Astrocyte of the hippocampus (primary cell): ENCODE measurements around the gene GDF15.
"Not testable (repeated sequence)": the region's sequence is repeated elsewhere in the genome, so short reads cannot be mapped to it uniquely, and the experiment has no call there.

Source experiments
- DNase-seq: peaks from one replicate; pipeline ENCODE4 v3.0.0; 2011; ENCODE audit warnings: low read depth, low spot score

The GDF15 gene

GRCh38 chr19:18363787-18364186 lies 22.2 kb upstream of the GDF15 start:
- DNase-seq, result no peak

DNA sequence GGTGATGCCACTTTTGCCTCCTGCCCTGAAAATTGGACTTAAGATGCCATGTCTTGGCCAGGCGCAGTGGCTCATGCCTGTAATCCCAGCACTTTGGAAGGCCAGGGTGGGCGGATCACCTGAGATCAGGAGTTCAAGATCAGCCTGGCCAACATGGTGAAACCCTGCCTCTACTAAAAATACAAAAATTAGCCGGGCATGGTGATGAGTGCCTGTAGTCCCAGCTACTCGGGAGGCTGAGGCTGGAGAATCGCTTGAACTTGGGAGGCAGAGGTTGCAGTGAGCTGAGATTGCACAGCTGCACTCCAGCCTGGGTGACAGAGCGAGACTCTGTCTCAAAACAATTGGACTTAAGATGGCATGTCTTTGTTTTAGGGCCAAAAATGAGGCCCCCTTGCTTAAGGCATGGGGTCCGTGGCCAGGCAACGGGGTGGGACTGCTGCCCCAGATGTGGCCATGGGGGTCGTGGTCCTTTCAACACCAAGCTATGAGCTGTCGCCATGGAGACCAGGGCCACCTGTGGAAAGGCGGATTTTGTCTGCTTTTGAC lies 21.6 kb upstream of the GDF15 start:
- DNase-seq, result not testable (repeated sequence)

DNA sequence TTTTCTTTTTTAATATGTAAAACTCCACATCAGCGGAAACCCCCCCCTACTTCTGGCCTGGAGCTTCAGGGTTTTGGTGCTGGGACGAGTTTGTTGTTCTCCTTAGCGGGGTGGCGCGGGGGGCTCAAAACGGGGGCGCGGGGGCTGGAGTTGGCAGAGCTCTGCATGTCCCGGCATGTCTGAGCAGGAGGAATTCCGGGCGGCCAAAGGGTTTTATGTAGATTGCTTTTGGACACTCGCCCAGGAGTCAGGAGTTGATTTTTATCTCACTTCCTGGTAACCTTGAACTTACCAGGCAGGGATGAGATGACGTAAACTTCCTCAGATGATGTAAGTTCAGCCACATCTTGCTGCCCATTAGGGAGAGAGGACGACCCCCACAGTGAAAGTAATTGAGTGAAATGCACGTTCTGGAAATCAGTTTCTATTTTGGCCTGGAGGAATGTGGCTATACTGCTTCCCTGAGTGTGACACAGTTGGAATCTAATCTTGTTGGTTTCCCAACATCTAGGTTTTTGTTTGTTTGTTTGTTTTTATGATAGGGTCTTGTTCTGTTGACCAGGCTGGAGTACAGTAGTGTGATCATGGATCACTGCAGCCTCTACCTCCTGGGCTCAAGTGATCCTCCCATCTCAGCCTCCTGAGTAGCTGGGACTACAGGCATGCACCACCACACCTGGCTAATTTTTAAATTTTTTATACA lies 21.0 kb upstream of the GDF15 start:
- DNase-seq, result peak; percentile 98

- DNase-seq, result no peak
Observed at GRCh38 chr19:18366021-18366435, 19.9 kb upstream of the GDF15 start.

- DNase-seq, result no peak
Observed at GRCh38 chr19:18368504-18369222, 17.3 kb upstream of the GDF15 start.

DNA sequence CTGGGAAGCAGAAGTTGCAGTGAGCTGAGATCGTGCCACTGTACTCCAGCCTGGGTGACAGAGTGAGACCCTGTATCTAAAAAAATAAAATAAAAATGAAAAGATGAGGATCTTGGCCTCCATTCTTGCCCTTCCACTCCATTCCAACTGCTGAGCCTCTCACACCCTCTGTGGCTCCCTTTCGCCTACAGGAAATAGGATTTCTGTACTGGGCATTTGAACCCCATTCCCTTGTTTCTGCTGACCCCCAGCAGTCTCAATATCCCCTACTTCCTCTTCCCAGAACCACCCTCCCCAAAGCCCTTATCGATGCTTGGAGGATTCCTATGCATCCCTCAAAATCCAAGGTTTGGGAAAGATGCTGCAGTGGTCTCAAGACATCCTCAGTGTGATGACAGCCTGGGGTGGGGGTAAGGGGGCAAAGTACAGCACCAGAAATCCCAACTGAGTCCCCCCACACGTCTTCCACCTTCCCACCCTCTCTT lies 12.5 kb upstream of the GDF15 start:
- DNase-seq, result no peak

GRCh38 chr19:18373892-18374629 lies 11.9 kb upstream of the GDF15 start:
- peak; percentile 97 for DNase-seq

DNA sequence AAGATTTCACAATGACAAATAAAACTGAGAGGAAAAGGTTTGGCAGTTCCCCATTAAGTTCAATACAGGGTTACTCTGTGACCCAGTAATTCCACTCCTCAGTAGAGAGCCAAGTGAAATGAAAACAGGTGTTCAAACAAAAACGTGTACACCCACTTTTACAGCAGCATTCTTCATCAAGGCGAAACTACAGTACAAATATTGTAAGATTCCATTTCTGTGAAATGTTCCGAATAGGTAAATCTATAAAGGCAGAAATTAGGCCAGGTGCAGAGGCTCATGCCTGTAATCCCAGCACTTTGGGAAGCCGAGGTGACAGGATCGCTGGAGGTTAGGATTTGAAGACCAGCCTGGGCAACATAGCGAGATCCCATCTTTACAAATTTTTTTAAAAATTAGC lies 8.9 kb upstream of the GDF15 start:
- no peak for DNase-seq

DNA sequence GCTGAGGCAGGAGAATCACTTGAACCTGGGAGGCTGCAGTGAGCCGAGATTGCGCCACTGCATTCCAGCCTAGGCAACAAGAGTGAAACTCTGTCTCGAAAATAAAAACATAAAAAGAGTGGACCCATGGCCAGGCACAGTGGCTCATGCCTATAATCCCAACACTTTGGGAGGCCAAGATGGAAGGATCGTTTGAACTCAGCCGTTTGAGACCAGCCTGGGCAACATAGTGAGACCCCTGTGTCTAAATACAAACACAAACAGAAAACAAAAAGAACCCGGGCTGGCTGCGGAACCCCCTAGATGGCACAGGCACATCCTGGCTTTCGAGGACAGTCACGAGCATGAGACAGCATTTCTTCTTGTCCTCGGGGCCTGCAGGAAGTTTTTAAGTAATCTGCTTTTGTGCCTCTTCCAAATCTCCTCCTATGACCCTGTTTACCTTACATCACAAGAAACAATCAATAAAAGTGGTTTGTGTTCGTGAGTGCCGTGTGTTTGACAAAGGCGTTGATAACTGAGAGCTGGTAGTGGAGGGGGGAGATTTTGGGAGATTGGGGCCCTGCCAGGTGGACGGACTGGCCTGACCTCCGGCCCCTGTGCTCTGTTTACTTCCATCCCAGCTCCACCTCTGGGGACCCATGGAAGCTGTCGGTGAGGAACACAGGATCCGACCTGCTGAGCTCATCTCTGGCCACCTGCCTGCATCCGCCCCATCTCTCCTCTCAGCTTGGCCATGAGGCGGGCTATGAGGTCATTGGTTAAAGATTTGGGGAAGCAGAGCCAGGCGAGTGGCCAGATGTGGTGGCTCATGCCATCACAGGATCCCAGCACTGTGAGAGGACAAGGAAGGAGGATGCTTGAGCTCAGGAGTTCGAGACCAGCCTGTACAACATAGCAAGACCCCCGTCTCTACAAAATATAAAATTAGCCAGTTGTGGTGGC lies 5.9 kb upstream of the GDF15 start:
- DNase-seq, result peak; percentile 86

DNA sequence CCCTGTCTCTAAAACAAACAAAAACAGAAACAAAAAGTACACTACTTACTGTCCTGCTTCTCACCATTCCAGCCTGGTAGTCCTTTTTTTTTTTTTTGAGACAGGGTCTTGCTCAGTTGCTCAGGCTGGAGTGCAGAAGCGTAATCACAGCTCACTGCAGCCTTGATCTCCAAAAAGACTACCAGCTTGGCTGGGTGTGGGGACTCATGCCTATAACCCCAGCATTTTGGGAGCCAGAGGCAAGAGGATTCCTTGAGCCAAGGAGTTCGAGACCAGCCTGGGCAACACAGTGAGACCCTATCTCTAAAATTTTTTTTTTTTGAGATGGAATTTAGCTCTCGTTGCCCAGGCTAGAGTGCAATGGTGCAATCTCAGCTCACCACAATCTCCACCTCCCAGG lies 5.1 kb upstream of the GDF15 start:
- no peak for DNase-seq

DNA sequence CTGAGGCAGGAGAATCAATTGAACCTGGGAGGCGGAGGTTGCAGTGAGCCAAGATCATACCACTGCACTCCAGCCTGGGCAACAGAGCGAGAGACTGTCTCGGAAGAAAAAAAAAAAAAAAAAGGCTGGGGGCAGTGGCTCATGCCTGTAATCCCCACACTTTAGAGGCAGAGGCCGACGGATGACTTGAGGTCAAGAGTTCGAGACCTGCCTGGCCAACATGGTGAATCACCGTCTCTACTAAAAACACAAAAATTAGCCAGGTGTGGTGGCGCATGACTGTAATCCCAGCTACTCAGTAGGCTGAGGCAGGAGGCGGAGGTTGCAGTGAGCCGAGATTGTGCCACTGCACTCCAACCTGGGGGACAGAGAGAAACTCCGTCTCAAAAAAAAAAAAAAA lies 2.3 kb upstream of the GDF15 start:
- not testable (repeated sequence) for DNase-seq

DNA sequence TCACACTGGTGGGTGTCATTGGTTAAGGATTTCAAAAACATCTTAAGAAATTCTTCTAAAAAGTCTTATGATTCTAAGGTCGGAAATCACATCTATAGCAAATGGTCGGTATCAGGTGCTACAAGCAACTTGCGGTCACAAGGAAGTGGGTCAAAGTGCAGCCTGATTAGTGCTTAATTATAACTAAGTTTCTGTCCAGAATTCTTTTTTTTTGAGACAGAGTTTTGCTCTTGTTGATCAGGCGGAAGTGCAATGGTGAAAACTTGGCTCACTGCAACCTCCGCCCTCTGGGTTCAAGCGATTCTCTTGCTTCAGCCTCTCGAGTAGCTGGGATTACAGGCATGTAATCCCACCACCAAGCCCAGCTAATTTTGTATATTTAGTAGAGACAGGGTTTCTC lies 1.2 kb upstream of the GDF15 start:
- no peak for DNase-seq

DNA sequence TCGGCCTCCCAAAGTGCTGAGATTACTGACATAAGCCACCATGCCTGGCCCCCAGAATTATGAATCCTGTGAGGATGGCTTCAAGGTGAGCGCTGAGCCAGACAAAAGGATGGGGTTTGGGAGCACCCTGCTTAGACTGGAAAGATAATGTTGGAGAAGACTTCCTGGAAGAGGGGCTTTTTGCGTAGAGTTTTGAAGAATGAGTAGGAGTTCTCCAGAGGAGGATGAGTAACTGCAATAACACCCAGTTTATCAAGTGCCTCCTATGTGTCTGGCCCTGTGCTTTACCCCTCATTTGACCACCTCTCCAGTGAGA lies 641 bp upstream of the GDF15 start:
- no peak for DNase-seq

DNA sequence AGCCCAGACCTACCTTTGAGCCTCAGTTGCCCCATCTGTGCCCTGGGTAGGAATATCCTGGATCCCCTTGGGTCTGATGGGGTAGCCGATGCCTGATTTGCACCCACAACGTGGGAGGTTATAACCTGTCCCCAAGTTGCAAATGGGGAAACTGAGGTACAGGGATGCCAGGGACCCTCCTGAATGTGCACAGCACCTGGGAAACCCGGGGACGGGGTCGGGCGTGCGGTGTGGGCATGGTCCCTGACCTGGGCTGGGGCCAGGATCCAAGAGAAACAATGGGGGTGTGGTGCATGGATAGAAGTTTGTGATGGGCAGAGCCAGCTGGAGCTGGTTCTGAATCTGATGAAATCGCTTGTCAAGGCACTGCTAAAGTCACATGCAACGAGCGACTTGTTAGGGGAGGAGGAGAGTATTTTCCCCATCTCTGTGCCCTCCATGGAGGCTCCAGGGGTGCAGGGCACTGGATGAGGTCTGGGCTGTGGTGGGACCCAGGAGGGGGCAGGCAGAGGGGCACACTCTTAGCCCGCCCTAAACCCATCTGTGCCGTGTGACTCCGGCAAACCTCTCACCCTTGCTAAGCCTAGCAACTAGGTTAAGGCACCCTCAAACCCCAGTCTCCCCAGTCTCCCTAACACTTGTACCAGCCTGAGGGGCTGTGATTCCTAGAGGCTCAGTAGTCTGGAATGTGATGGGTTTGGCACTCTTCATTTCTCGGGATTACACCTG lies 749 bp downstream of the GDF15 start:
- no peak for DNase-seq

DNA sequence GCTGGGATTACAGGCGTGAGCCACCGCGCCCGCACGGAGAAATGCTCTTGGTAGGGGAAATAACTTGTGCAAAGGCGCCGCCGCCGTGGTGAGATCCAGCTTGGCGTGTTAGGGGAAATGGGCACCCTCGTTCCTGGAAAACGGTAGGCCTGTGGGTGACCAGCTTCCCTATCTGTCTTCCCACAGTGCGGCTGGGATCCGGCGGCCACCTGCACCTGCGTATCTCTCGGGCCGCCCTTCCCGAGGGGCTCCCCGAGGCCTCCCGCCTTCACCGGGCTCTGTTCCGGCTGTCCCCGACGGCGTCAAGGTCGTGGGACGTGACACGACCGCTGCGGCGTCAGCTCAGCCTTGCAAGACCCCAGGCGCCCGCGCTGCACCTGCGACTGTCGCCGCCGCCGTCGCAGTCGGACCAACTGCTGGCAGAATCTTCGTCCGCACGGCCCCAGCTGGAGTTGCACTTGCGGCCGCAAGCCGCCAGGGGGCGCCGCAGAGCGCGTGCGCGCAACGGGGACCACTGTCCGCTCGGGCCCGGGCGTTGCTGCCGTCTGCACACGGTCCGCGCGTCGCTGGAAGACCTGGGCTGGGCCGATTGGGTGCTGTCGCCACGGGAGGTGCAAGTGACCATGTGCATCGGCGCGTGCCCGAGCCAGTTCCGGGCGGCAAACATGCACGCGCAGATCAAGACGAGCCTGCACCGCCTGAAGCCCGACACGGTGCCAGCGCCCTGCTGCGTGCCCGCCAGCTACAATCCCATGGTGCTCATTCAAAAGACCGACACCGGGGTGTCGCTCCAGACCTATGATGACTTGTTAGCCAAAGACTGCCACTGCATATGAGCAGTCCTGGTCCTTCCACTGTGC lies 2.4 kb downstream of the GDF15 start:
- peak; percentile 89 for DNase-seq

DNA sequence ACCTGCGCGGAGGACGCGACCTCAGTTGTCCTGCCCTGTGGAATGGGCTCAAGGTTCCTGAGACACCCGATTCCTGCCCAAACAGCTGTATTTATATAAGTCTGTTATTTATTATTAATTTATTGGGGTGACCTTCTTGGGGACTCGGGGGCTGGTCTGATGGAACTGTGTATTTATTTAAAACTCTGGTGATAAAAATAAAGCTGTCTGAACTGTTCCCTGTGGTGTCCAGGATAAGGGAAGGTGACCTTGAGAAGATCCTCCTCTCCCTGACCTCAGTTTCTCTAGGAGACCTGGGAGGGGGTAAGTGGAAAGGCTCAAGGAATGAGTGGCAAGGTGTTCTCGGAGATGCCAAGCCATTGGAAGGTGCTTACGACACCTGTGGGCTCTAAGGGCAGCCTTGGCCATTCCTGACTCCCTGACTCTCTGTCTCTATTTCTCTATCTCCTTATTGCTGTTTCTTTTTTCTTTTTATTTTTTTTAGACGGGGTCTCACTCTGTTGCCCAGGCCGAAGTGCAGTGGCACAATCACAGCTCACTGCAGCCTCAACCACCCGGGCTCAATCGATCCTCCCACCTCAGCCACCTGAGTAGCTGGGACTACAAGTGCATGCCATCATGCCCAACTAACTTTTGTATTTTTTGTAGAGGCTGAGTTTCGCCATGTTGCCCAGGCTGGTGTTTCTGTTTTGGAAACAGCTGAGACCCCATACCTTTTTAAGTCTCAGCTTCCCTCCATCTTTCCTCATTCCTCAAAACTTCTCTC lies 3.2 kb downstream of the GDF15 start:
- DNase-seq, result no peak

- no peak for DNase-seq
Observed at GRCh38 chr19:18389726-18390064, 3.7 kb downstream of the GDF15 start.

DNA sequence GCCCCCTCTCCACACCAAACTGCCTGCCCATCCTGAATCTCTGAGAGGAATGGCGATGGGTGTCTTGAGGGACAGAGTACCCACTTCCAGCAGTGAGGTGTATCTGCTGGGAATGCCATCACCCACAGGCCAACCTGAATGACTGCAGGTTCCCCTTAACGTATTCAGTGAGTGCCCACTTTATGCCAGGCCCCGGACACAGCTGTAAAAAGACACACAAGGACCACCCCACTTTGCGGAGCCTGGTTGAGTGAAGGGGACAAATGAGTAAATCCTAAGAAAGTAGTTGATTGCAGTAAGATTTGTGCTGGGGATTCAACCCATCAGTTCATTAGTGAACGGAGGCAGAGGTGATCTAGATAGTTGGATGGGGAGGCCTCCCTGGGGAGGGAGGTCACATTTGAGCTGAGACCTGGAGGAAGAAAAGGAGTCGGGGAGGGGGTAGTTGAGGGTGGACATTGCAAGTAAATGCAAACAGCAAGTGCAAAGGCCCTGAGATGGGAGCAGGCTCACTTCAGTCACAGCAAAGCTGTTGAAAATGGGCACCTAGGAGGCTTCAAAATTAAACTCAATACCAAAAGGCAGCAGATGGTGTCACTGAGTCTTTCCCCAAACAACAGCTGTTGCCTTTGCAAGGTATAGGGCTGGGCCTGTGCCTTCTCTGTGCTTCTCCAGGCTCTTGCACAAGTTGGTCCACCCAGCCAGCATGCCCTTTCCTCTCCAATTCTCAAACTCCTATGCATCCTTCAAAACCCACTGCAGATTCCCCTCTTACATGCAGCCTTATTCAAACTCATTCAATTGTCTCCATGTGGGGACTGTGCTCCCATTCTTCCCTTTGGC lies 4.3 kb downstream of the GDF15 start:
- DNase-seq, result no peak
